ENCODE data around the gene MPV17.

DNA sequence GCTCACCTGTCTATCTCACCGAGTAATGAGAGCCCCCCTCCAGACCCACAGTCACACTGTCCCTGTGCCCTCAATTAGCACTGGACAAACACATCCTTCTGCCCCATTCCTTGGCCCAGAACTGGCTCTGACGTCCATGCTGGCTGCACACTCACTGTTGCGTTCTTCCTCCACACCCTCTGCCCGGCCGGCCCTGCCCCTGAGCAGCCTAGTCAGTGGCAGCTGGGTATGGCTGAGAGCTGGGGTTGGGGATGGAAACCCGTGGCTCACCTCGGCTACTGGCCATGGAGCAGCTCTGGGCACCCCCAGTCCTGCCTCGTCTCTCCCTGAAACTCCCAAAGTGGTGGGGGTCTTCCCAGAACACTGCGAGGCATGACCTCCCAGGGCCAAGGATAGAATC, 8.2 kb downstream of the MPV17 start:
- TF ChIP-seq, protein P1, sequence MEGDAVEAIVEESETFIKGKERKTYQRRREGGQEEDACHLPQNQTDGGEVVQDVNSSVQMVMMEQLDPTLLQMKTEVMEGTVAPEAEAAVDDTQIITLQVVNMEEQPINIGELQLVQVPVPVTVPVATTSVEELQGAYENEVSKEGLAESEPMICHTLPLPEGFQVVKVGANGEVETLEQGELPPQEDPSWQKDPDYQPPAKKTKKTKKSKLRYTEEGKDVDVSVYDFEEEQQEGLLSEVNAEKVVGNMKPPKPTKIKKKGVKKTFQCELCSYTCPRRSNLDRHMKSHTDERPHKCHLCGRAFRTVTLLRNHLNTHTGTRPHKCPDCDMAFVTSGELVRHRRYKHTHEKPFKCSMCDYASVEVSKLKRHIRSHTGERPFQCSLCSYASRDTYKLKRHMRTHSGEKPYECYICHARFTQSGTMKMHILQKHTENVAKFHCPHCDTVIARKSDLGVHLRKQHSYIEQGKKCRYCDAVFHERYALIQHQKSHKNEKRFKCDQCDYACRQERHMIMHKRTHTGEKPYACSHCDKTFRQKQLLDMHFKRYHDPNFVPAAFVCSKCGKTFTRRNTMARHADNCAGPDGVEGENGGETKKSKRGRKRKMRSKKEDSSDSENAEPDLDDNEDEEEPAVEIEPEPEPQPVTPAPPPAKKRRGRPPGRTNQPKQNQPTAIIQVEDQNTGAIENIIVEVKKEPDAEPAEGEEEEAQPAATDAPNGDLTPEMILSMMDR (IDR thresholded peaks at IDR 0.05), result no peak
- no peak for TF ChIP-seq EZH2 (IDR thresholded peaks at IDR 0.05; ENCODE audit: borderline replicate concordance, insufficient read depth, low read depth, low read length, poor library complexity, severe bottlenecking)

Measured in B cell (primary cell).